Neural progenitor cell (in vitro differentiated cells): Measurements from ENCODE around the gene RIPOR1. TPM values are rescaled to one million over a fixed set of nuclear protein-coding genes. Genes with fewer than 3 reads are reported as not detected.

Experiments used
- DNase-seq: peaks from one replicate; pipeline ENCODE4 v3.0.0-alpha.2; 2016; ENCODE audit warnings: low spot score
- H2AFZ ChIP-seq: fragments of 200-600 bp; sonication (generic); replicated peaks from 2 replicates; pipeline ENCODE4 v1.6.1; 2016; ENCODE audit warnings: antibody characterized with exemption
- H3F3A ChIP-seq: fragments of 200-600 bp; sonication (generic); 2 replicates; pipeline ENCODE4 v1.6.1; 2016; ENCODE audit warnings: antibody characterized with exemption, low read depth
- H3K27ac ChIP-seq: fragments of 200-600 bp; sonication (generic); 2 replicates; pipeline ENCODE4 v1.5.1; 2016; ENCODE audit warnings: mild to moderate bottlenecking
- H3K27me3 ChIP-seq: fragments of 200-600 bp; sonication (generic); 2 replicates; pipeline ENCODE4 v1.6.1; 2016; ENCODE audit warnings: mild to moderate bottlenecking, moderate library complexity
- H3K36me3 ChIP-seq: fragments of 200-600 bp; sonication (generic); 2 replicates; pipeline ENCODE4 v1.5.1; 2016
- H3K4me1 ChIP-seq: fragments of 200-600 bp; sonication (generic); 2 replicates; pipeline ENCODE4 v1.6.1; 2016; ENCODE audit warnings: mixed run types
- H3K4me2 ChIP-seq: fragments of 200-600 bp; sonication (generic); 2 replicates; pipeline ENCODE4 v1.6.1; 2016
- H3K4me3 ChIP-seq: fragments of 200-600 bp; sonication (generic); 2 replicates; pipeline ENCODE4 v1.5.1; 2016
- H3K79me2 ChIP-seq: fragments of 200-600 bp; sonication (generic); 2 replicates; pipeline ENCODE4 v1.6.1; 2016; ENCODE audit warnings: low read depth
- H3K9ac ChIP-seq: fragments of 200-600 bp; sonication (generic); 2 replicates; pipeline ENCODE4 v1.6.1; 2016
- H3K9me3 ChIP-seq: fragments of 200-600 bp; sonication (generic); 2 replicates; pipeline ENCODE4 v1.5.1; 2016; ENCODE audit warnings: low read depth
- H4K20me1 ChIP-seq: fragments of 200-600 bp; sonication (generic); 2 replicates; pipeline ENCODE4 v1.6.1; 2016; ENCODE audit warnings: low read depth
- H3K27ac Mint-ChIP-seq: 3 replicates; pipeline ENCODE4 v1.8.0; 2021; ENCODE audit warnings: mixed read lengths
- H3K27me3 Mint-ChIP-seq: 2 replicates; pipeline ENCODE4 v1.8.0; 2022; ENCODE audit warnings: low read depth, mild to moderate bottlenecking, inconsistent platforms, moderate library complexity, mixed read lengths; ENCODE audit not compliant: insufficient read depth
- H3K36me3 Mint-ChIP-seq: 3 replicates; pipeline ENCODE4 v1.8.0; 2021; ENCODE audit warnings: mixed read lengths
- H3K4me1 Mint-ChIP-seq: 3 replicates; pipeline ENCODE4 v1.8.0; 2021; ENCODE audit warnings: mixed read lengths
- H3K4me3 Mint-ChIP-seq: 3 replicates; pipeline ENCODE4 v1.8.0; 2021; ENCODE audit warnings: mild to moderate bottlenecking, moderate library complexity, mixed read lengths
- H3K9me3 Mint-ChIP-seq: 3 replicates; pipeline ENCODE4 v1.8.0; 2020; ENCODE audit warnings: mixed read lengths
- EZH2 ChIP-seq: fragments of 200-600 bp; sonication (generic); IDR thresholded peaks from 2 replicates; pipeline ENCODE4 v1.6.1; 2017; ENCODE audit warnings: antibody characterized with exemption, mild to moderate bottlenecking, moderate library complexity
- EZH2phosphoT487 ChIP-seq: fragments of 200-600 bp; sonication (generic); IDR thresholded peaks from 2 replicates; pipeline ENCODE4 v1.6.1; 2017; ENCODE audit warnings: antibody characterized with exemption
- total RNA-seq: library from RNA; depleted of rRNA; stranded (reverse); fragments of >200 nt; gene quantifications from 2 replicates; pipeline ENCODE4 v1.2.3, GENCODE V29; 2015; ENCODE audit warnings: low replicate concordance
- TF ChIP-seq, protein P1 (sequence below): fragments of 200-600 bp; sonication (generic); IDR thresholded peaks from 2 replicates; pipeline ENCODE4 v1.5.1; 2017; ENCODE audit warnings: antibody characterized with exemption, mild to moderate bottlenecking

The RIPOR1 gene
- total RNA-seq, 1 donor from 2014 or later: 13.5 TPM

DNA sequence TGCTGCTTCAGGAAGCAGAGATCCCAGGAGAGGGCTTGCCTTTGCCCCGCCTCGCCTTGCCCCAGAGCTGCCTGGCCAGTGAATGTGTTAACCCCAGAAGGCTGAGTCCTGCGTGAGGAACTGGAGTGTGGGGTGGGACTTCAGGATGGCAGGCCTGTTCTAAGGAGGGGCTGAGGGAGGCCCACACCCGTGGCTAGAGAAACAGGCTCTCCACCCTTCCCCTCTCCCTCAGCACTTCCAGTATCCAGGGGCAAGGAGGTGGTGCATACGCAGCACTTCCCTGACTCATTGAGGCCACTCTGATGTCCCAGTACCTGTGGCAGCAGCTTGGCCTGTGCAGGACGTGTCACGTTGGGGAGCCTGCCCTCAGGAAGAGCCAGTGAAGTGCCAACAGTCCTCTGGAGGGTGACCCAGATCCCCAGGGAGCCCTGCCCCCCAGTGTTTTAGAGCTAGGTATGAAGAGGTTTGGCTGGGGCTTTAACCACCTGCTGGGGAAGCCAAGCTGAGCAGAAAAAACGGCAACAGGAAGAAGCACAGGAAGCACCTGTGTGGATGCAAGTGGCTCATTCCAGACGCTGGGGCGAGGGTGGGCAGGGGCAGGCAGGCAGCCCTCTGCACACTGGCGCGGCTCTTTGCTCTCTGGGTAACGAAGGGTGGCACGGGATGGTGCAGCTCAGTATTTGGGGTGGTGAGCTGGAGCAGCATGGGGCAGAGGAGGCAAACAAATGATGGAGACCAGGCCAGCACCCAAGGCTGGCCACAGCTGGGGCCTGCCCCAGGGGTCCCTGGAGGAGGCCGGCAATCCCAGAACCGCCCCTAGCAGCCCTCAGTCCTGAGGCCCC lies 19.0 kb downstream of the RIPOR1 start:
- Histone ChIP-seq H3K4me1 (no peaks in the 10 kb centered on the region), H3K4me2 (no peak overlapping the region), H3K9ac (no peak overlapping the region), H3K4me3 (no peak overlapping the region), H4K20me1 (peaks cover 19% of the 10 kb centered on the region), H3K27me3 (no peaks in the 10 kb centered on the region), H2AFZ (no peak overlapping the region), H3K79me2 (no peaks in the 10 kb centered on the region), H3F3A (peaks cover 13% of the 10 kb centered on the region), H3K9me3 (no peaks in the 10 kb centered on the region), H3K36me3 (no peaks in the 10 kb centered on the region), H3K27ac (no peak overlapping the region)
- no peaks in the 10 kb centered on the region for H3K9me3 Mint-ChIP-seq
- peaks cover 7% of the 10 kb centered on the region for H3K36me3 Mint-ChIP-seq
- H3K4me3 Mint-ChIP-seq: no peak overlapping the region
- TF ChIP-seq EZH2 (no peak), EZH2phosphoT487 (no peak)
- TF ChIP-seq, protein P1, sequence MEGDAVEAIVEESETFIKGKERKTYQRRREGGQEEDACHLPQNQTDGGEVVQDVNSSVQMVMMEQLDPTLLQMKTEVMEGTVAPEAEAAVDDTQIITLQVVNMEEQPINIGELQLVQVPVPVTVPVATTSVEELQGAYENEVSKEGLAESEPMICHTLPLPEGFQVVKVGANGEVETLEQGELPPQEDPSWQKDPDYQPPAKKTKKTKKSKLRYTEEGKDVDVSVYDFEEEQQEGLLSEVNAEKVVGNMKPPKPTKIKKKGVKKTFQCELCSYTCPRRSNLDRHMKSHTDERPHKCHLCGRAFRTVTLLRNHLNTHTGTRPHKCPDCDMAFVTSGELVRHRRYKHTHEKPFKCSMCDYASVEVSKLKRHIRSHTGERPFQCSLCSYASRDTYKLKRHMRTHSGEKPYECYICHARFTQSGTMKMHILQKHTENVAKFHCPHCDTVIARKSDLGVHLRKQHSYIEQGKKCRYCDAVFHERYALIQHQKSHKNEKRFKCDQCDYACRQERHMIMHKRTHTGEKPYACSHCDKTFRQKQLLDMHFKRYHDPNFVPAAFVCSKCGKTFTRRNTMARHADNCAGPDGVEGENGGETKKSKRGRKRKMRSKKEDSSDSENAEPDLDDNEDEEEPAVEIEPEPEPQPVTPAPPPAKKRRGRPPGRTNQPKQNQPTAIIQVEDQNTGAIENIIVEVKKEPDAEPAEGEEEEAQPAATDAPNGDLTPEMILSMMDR: no peak
- H3K4me1 Mint-ChIP-seq: peaks cover 6% of the 10 kb centered on the region
- DNase-seq: no peak
- H3K27me3 Mint-ChIP-seq: peaks cover 2% of the 10 kb centered on the region
- peak overlapping the region; percentile 72 for H3K27ac Mint-ChIP-seq

DNA sequence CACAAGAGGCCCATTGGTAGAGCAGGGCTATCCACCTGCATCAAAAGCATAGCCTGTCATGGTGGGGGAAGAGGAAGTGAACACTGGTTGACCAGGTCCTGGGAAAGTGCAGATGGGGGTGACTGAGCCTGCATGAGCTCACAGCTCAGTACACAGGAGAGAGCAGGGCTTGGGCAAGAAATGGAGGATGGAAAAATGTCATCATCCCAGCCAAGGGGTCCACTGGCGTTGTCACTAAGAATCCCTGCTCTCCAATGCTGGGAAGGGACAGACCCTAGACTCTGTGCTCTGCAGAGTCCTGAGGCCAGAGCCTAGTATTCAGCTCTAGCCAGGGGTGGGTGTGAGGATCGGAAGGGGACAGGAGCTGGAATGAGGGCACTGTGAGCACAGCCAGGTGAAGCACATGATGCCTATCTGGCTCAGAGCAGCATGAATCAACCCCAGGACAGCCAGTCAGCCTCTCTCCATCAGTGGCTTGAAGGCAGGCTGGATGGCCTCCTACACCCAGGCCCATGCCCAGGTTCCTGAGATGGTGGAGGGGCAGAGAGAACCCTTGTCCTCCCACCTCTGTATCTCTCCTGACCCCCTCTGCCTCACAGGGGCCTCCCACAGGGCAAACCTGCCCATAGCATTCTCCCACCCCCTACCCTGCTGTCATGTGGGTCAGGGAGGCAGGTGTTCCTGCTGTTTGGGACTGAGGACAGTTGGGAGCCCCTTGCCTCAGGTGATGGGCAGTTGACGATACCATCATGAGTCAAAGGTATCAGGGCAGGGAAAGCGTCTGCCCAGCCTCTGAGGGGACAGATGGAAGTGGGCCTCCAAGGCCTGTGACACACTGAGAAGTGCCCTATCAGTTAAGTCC lies 19.9 kb downstream of the RIPOR1 start:
- Histone ChIP-seq H3K4me1 (no peaks in the 10 kb centered on the region), H3K4me2 (no peak overlapping the region), H3K27ac (no peak overlapping the region), H3K9ac (no peak overlapping the region), H3F3A (peaks cover 13% of the 10 kb centered on the region), H3K4me3 (no peak overlapping the region), H3K9me3 (no peaks in the 10 kb centered on the region), H2AFZ (no peak overlapping the region), H3K36me3 (no peaks in the 10 kb centered on the region), H4K20me1 (peaks cover 19% of the 10 kb centered on the region), H3K79me2 (no peaks in the 10 kb centered on the region), H3K27me3 (no peaks in the 10 kb centered on the region)
- TF ChIP-seq EZH2phosphoT487: no peak
- TF ChIP-seq, protein P1: no peak
- TF ChIP-seq EZH2: no peak
- DNase-seq: no peak
- Mint-ChIP-seq H3K4me1 (peaks cover 6% of the 10 kb centered on the region), H3K4me3 (no peak overlapping the region), H3K36me3 (peaks cover 7% of the 10 kb centered on the region), H3K27ac (no peak overlapping the region), H3K9me3 (no peaks in the 10 kb centered on the region), H3K27me3 (no peaks in the 10 kb centered on the region)

GRCh38 chr16:67549240-67549639 lies 20.6 kb downstream of the RIPOR1 start:
- Mint-ChIP-seq H3K27ac (no peak overlapping the region), H3K4me3 (no peak overlapping the region), H3K27me3 (no peaks in the 10 kb centered on the region), H3K9me3 (no peaks in the 10 kb centered on the region), H3K36me3 (peaks cover 7% of the 10 kb centered on the region), H3K4me1 (peaks cover 6% of the 10 kb centered on the region)
- no peak overlapping the region for H3K27ac ChIP-seq
- H3K79me2 ChIP-seq: no peaks in the 10 kb centered on the region
- H4K20me1 ChIP-seq: peaks cover 19% of the 10 kb centered on the region
- H3F3A ChIP-seq: peaks cover 13% of the 10 kb centered on the region
- H3K4me2 ChIP-seq: no peak overlapping the region
- no peaks in the 10 kb centered on the region for H3K4me1 ChIP-seq
- no peaks in the 10 kb centered on the region for H3K36me3 ChIP-seq
- H3K9ac ChIP-seq: no peak overlapping the region
- no peak for DNase-seq
- H3K4me3 ChIP-seq: no peak overlapping the region
- TF ChIP-seq EZH2 (no peak), EZH2phosphoT487 (no peak)
- TF ChIP-seq, protein P1: no peak
- H2AFZ ChIP-seq: no peak overlapping the region
- no peaks in the 10 kb centered on the region for H3K27me3 ChIP-seq
- H3K9me3 ChIP-seq: no peaks in the 10 kb centered on the region
